RWPE1 (cell line): ENCODE measurements around the gene PAX3.

Experiments used
- CTCF ChIA-PET: fragments of 350-600 bp; sonication (Branson Sonifier 250); formaldehyde crosslinking; extraction: SDS; loops from one replicate; lab custom pipeline; 2021; lab: Yijun Ruan, JAX
- POLR2A ChIA-PET: fragments of 400-600 bp; formaldehyde crosslinking; extraction: SDS; loops from one replicate; lab custom pipeline; 2020; ENCODE audit warnings: antibody characterized with exemption; ENCODE audit not compliant: low non-redundant PET; lab: Yijun Ruan, JAX
- DNase-seq: peaks from one replicate; pipeline ENCODE4 v3.0.0; 2012; ENCODE audit warnings: low spot score
- H3K27ac ChIP-seq: fragments of 450-650 bp; 2 replicates; pipeline ENCODE4 v1.5.1; 2017
- TF ChIP-seq, protein P1 (sequence below): fragments of 450-650 bp; conservative IDR thresholded peaks from 2 replicates; pipeline ENCODE4 v1.5.1; 2017; ENCODE audit warnings: low read depth, mild to moderate bottlenecking

The PAX3 gene

DNA sequence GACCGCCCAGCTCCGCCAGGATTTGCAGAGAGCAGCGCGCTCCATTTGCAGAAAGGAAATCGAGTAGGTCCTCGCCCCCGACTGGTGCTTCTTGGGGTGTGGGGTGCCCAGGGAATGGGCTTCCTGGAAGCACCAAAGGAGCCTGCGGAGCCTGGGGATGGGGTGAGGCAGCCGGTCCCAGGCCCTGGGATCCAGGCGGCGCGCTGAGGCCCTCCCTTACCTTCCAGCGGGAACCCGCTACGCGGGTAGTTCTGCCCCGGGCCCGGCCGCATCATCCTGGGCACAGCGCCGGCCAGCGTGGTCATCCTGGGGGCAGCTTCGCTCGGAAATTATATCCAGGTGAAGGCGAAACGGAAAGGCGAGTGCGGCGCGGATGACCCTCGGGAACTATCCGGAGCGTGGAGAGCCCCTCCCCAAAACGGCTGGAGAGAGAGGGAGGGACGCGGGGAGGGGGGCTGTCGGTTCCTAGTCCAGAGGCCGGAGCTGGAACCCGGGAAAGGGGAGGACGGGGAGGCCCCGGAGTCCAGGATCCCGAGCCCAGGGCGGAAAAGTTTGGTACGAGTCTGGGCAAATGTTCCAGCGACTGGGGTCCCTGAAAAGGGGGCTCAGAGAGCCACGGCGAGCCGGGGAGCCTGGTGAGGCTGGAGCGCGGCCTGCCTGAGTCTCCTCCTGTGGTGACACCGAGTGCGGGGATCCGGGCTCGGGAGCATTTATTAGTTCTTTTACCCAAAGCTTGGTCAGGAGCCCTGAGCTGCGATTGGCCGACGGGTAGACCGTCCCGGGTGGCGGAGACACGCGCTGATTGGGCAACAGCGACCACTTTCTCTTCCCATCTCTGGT is at the start of gene PAX3:
Gene PAX3 (minus strand): TSS at position 688 of the 840 bp plus-strand sequence. CDS start 383 bp downstream, at position 305.
- ChIA-PET POLR2A (no interaction called here), CTCF (interaction anchor here (0.7 kb wide), 1 partner anchor 169 kb away, joined by 7 read pairs; no protein-coding TSS in a partner anchor)
- TF ChIP-seq, protein P1, sequence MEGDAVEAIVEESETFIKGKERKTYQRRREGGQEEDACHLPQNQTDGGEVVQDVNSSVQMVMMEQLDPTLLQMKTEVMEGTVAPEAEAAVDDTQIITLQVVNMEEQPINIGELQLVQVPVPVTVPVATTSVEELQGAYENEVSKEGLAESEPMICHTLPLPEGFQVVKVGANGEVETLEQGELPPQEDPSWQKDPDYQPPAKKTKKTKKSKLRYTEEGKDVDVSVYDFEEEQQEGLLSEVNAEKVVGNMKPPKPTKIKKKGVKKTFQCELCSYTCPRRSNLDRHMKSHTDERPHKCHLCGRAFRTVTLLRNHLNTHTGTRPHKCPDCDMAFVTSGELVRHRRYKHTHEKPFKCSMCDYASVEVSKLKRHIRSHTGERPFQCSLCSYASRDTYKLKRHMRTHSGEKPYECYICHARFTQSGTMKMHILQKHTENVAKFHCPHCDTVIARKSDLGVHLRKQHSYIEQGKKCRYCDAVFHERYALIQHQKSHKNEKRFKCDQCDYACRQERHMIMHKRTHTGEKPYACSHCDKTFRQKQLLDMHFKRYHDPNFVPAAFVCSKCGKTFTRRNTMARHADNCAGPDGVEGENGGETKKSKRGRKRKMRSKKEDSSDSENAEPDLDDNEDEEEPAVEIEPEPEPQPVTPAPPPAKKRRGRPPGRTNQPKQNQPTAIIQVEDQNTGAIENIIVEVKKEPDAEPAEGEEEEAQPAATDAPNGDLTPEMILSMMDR, result no peak
- no peak for DNase-seq
- H3K27ac ChIP-seq, result no peak within 1 kb of the TSS

DNA sequence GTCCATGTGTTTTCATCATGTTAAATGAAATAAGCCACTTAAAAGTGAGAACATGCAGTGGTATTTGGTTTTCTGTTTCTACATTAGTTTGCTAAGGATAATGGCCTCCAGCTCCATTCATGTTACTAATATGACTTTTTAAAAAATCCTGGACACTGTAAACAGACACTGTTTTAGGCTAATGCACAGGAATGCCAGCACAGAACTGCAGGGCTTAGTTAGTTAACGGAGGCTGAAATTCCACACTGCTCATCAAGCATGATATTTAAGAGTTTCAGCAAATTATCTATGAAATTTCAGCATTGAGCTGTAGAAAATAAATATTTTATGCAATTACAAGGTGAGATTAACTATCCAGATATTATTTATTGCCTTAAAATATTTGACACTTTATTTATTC is 42.5 kb upstream of the PAX3 start:
- H3K27ac ChIP-seq, result no peak overlapping the region
- POLR2A ChIA-PET, result no interaction called here
- DNase-seq, result no peak
- CTCF ChIA-PET, result no interaction called here
- TF ChIP-seq, protein P1, result no peak

DNA sequence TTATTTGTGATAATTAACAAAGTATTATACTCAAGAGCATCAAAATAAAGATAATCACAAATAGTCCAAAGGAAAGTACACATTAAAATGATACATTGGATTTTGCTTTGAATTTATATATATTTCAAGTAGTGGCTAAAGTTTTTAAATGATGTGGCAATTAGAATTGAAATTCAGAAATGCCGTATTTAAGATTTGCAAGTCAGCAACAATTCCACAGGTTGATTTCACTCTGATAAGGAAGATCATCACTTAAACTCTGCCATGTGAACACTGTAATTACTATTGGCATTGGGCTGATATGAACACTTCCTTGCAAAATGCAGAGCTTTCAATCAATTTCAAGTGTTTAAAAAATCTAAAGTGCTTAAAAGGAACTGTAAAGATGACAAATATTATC is 39.6 kb upstream of the PAX3 start:
- CTCF ChIA-PET, result interaction anchor here (0.8 kb wide), 1 partner anchor 298 kb away, joined by 3 read pairs; no protein-coding TSS in a partner anchor
- TF ChIP-seq, protein P1, result no peak
- POLR2A ChIA-PET, result no interaction called here
- H3K27ac ChIP-seq, result no peak overlapping the region
- DNase-seq, result no peak

DNA sequence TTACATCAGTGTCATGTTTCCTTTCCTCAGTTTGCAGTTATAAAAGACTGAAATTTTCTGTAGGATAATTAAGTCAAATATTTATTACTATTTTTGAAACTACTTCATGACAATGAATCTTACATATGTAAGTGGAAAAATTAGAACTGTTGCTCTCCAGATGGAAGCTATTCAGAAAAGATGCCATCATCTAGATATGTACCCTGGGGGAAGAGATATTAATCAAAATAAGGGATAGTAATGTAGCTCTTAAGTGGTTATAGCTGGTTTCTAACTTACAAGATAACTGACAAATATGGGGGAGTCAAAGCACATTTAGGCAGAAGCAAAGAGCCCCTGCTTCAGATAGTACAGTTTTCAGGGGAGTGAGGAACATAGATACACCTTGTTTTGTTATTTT is 38.1 kb upstream of the PAX3 start:
- TF ChIP-seq, protein P1, result no peak
- no peak for DNase-seq
- ChIA-PET CTCF (interaction anchor here (0.6 kb wide), 1 partner anchor 15 kb away, joined by 7 read pairs; no protein-coding TSS in a partner anchor), POLR2A (no interaction called here)
- H3K27ac ChIP-seq, result no peak overlapping the region

DNA sequence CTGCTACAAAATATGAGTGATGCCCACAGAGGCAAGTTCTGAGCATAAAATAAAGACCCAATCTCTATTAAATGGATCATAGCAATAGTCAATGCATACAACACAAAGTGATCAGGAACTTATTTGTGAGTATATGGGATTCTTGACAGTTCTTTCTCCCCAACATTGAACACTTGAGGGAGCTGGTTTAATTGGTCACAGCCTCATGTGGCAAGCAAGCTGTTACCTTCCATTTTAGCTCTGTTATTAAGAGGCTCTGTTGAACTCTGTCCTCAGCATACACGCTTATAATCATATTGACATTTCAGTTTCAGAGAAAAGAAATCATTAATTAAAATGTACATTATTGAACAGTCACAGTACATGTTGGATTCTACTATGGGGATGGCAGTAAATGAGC is 37.6 kb upstream of the PAX3 start:
- ChIA-PET POLR2A (no interaction called here), CTCF (interaction anchor here (0.6 kb wide), 1 partner anchor 16 kb away, joined by 7 read pairs; no protein-coding TSS in a partner anchor)
- no peak for DNase-seq
- TF ChIP-seq, protein P1, result no peak
- H3K27ac ChIP-seq, result no peak overlapping the region

DNA sequence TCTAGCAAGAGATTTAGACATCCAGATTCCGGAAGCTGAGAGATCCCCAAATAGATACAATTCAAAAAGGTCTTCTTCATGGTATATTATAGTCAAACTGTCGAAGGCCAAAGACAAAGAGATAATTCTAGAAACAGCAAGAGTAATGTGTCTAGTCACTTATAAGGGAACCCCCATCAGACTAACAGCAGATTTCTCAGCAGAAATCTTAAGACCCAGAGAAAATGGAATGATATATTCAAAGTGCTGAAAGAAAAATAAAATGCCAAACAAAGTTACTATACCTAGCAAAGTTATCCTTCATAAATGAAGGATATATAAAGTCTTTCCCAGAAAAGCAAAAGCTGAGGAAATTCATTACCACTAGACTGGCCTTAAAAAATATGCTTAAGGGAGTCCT is 36.1 kb upstream of the PAX3 start:
- ChIA-PET CTCF (no interaction called here), POLR2A (no interaction called here)
- H3K27ac ChIP-seq, result no peak overlapping the region
- DNase-seq, result no peak
- TF ChIP-seq, protein P1, result no peak
